GM21515 (cell line): Measurements from ENCODE around the gene CYP2U1.
"Not testable (repeated sequence)": the region's sequence is repeated elsewhere in the genome, so short reads cannot be mapped to it uniquely, and the experiment has no call there.

Experiments
- ATAC-seq: cut with Tn5 transposase; IDR thresholded peaks from one replicate; pipeline ENCODE4 v1.9.1; 2021; ENCODE audit not compliant: unreplicated experiment

Gene CYP2U1

GRCh38 chr4:107917500-107917899 is 13.8 kb upstream of the CYP2U1 start:
- ATAC-seq = no peak

GRCh38 chr4:107922486-107923473 is 8.6 kb upstream of the CYP2U1 start:
- no peak for ATAC-seq

- not testable (repeated sequence) for ATAC-seq
These were observed 5.6 kb upstream of the CYP2U1 start for GRCh38 chr4:107925713-107926112.

GRCh38 chr4:107926875-107927274 is 4.5 kb upstream of the CYP2U1 start:
- not testable (repeated sequence) for ATAC-seq

GRCh38 chr4:107931775-107932321 is 499 bp downstream of the CYP2U1 start:
- peak; percentile 19 for ATAC-seq

- no peak for ATAC-seq
These were observed 3.9 kb downstream of the CYP2U1 start for GRCh38 chr4:107935246-107935645.

GRCh38 chr4:107937040-107937439 is 5.7 kb downstream of the CYP2U1 start:
- no peak for ATAC-seq

- ATAC-seq = no peak
These were observed 8.0 kb downstream of the CYP2U1 start for GRCh38 chr4:107939307-107939706.

GRCh38 chr4:107945809-107946208 is 14.5 kb downstream of the CYP2U1 start:
- ATAC-seq = no peak

- ATAC-seq = no peak
These were observed 19.6 kb downstream of the CYP2U1 start for GRCh38 chr4:107950746-107951540.

GRCh38 chr4:107951551-107951950 is 20.2 kb downstream of the CYP2U1 start:
- ATAC-seq = no peak

GRCh38 chr4:107956011-107956410 is 24.7 kb downstream of the CYP2U1 start:
- no peak for ATAC-seq

- no peak for ATAC-seq
These were observed 35.6 kb downstream of the CYP2U1 start for GRCh38 chr4:107966903-107967302.

GRCh38 chr4:107967519-107967918 is 36.2 kb downstream of the CYP2U1 start:
- not testable (repeated sequence) for ATAC-seq

GRCh38 chr4:107967921-107968320 is 36.6 kb downstream of the CYP2U1 start:
- ATAC-seq = not testable (repeated sequence)

GRCh38 chr4:107970063-107970798 is 38.9 kb downstream of the CYP2U1 start:
- ATAC-seq = no peak

GRCh38 chr4:107972605-107973004 is 41.3 kb downstream of the CYP2U1 start:
- no peak for ATAC-seq

GRCh38 chr4:107974523-107974922 is 43.2 kb downstream of the CYP2U1 start:
- ATAC-seq = no peak

- ATAC-seq = no peak
These were observed 46.1 kb downstream of the CYP2U1 start for GRCh38 chr4:107977482-107977881.

- no peak for ATAC-seq
These were observed 46.8 kb downstream of the CYP2U1 start for GRCh38 chr4:107977966-107978705.
